Cerebellar nuclear complex (tissue), 1 donor: ENCODE measurements around the gene LSM12.
"Not testable (repeated sequence)": the region's sequence is repeated elsewhere in the genome, so short reads cannot be mapped to it uniquely, and the experiment has no call there.

ENCODE experiments used
- DNase-seq, 2 experiments: peaks; one replicate each; lab custom pipeline; 2025; lab: John Stamatoyannopoulos, UW

The LSM12 gene

GRCh38 chr17:44066204-44066930 is at the start of gene LSM12:
Gene LSM12, minus strand, starts transcription at chr17:44066671. Its CDS starts 84 bp downstream, at chr17:44066587.
- DNase-seq: peak in 1 of 2 experiments; percentile 45

GRCh38 chr17:44115585-44116415 is 49.3 kb upstream of the LSM12 start:
- DNase-seq: no peak

GRCh38 chr17:44113868-44114840 is 47.7 kb upstream of the LSM12 start:
- DNase-seq: no peak

- no peak for DNase-seq
Measured at GRCh38 chr17:44113382-44113781, 46.9 kb upstream of the LSM12 start.

GRCh38 chr17:44112284-44113280 is 46.1 kb upstream of the LSM12 start:
- DNase-seq: no peak

GRCh38 chr17:44111777-44112176 is 45.3 kb upstream of the LSM12 start:
- DNase-seq: no peak

- peak; percentile 51 to 67 for DNase-seq
Measured at GRCh38 chr17:44110823-44111633, 44.6 kb upstream of the LSM12 start.

GRCh38 chr17:44110011-44110686 is 43.7 kb upstream of the LSM12 start:
- DNase-seq: no peak

- DNase-seq: no peak
Measured at GRCh38 chr17:44109312-44109630, 42.8 kb upstream of the LSM12 start.

- DNase-seq: no peak
Measured at GRCh38 chr17:44108440-44109311, 42.2 kb upstream of the LSM12 start.

- DNase-seq: no peak
Measured at GRCh38 chr17:44106801-44107200, 40.3 kb upstream of the LSM12 start.

- DNase-seq: no peak
Measured at GRCh38 chr17:44105941-44106340, 39.5 kb upstream of the LSM12 start.

- no peak for DNase-seq
Measured at GRCh38 chr17:44105483-44105882, 39.0 kb upstream of the LSM12 start.

- DNase-seq: no peak
Measured at GRCh38 chr17:44102849-44103622, 36.6 kb upstream of the LSM12 start.

GRCh38 chr17:44101858-44102257 is 35.4 kb upstream of the LSM12 start:
- not testable (repeated sequence) for DNase-seq

- peak; percentile 80 to 86 for DNase-seq
Measured at GRCh38 chr17:44097110-44097958, 30.9 kb upstream of the LSM12 start.
